ENCODE data around the gene FAM124A. TPM values are rescaled to one million over a fixed set of nuclear protein-coding genes. Genes with fewer than 3 reads are reported as not detected.

FAM124A gene
- total RNA-seq, 1 experiment from 2014 or later: 3.1 TPM

DNA sequence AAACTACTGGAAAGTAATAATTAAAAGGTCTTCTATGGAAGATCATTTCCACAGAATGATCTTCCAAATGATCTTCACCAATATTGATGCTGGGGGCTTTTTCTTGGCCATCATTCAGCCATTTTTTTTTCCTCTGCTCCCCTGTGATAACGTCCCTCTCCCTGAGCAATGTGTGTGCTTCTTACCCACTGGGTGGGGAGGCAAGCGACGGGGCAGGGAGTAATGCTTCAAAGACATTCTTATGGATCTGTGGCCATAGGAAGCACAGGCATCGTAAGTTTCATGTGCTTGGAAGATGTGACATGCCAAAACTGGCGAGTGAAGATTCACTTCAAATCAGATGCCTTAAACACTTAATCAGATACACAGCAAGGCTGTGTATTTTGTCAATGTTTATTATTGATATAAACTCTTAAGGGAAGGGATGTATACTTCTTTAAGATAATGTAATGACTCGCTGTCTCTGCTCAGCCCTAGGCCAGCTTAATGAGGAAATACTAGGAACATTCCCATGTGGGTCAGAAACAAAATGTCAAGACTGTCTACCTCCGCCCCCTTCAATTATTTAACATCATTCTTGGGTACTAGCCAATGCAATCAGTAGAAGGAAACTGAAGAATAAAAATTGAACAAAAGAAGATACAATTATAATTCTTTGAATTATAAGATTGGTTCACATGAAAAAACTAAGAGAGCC lies 83.2 kb downstream of the FAM124A start:
- CTCF ChIA-PET: no interaction called here
- H3K27ac ChIP-seq (ENCODE audit: low read depth, low read length): no peak overlapping the region
- no peak overlapping the region for H3K4me2 ChIP-seq (ENCODE audit: low read length)
- POLR2A ChIA-PET: no interaction called here
- no TSS peak for BruUV-seq (replicated peaks)
- no peak for DNase-seq (ENCODE audit: low read depth, low spot score)
- intact Hi-C loops (cut with micrococcal nuclease): no loop called here
- RAD21 ChIA-PET (ENCODE audit: low non-redundant PET in 1 of 2, low total read pairs in 2 of 2, uncharacterized antibody in 2 of 2, unreplicated experiment in 2 of 2): no interaction called here
- no peak overlapping the region for H3K4me3 ChIP-seq (replicated peaks in 1 of 2; ENCODE audit: low read depth in 1 of 2, low read length in 2 of 2)
- H3K4me1 ChIP-seq (ENCODE audit: control insufficient read depth in 1 of 2, insufficient read depth in 2 of 2, low read length in 2 of 2): no peaks in the 10 kb centered on the region
- no peaks in the 10 kb centered on the region for H3K36me3 ChIP-seq (ENCODE audit: control insufficient read depth in 1 of 2, insufficient read depth in 2 of 2, low read length in 2 of 2)
- H3K79me2 ChIP-seq (ENCODE audit: insufficient read depth, low read length): no peaks in the 10 kb centered on the region
- ATAC-seq: no peak
- no peaks in the 10 kb centered on the region for H3K9me3 ChIP-seq (ENCODE audit: control insufficient read depth in 1 of 2, insufficient read depth in 1 of 2, low read depth in 1 of 2, low read length in 2 of 2)
- TF ChIP-seq ATF3 (IDR thresholded peaks at IDR 0.05): no peak
- no peak for TF ChIP-seq CTCF (IDR thresholded peaks at IDR 0.05 in 2 of 3, conservative IDR thresholded peaks at IDR 0.05 in 1 of 3; ENCODE audit: borderline replicate concordance in 1 of 3, insufficient read depth in 1 of 3, low read depth in 2 of 3, low read length in 2 of 3)
- TF ChIP-seq JUND (IDR thresholded peaks at IDR 0.05): no peak
- no peak for TF ChIP-seq SP1 (IDR thresholded peaks at IDR 0.05; ENCODE audit: low read depth)
- no peak for TF ChIP-seq EGR1 (IDR thresholded peaks at IDR 0.05; ENCODE audit: low read depth)
- TF ChIP-seq, protein P1, sequence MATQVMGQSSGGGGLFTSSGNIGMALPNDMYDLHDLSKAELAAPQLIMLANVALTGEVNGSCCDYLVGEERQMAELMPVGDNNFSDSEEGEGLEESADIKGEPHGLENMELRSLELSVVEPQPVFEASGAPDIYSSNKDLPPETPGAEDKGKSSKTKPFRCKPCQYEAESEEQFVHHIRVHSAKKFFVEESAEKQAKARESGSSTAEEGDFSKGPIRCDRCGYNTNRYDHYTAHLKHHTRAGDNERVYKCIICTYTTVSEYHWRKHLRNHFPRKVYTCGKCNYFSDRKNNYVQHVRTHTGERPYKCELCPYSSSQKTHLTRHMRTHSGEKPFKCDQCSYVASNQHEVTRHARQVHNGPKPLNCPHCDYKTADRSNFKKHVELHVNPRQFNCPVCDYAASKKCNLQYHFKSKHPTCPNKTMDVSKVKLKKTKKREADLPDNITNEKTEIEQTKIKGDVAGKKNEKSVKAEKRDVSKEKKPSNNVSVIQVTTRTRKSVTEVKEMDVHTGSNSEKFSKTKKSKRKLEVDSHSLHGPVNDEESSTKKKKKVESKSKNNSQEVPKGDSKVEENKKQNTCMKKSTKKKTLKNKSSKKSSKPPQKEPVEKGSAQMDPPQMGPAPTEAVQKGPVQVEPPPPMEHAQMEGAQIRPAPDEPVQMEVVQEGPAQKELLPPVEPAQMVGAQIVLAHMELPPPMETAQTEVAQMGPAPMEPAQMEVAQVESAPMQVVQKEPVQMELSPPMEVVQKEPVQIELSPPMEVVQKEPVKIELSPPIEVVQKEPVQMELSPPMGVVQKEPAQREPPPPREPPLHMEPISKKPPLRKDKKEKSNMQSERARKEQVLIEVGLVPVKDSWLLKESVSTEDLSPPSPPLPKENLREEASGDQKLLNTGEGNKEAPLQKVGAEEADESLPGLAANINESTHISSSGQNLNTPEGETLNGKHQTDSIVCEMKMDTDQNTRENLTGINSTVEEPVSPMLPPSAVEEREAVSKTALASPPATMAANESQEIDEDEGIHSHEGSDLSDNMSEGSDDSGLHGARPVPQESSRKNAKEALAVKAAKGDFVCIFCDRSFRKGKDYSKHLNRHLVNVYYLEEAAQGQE (IDR thresholded peaks at IDR 0.05; ENCODE audit: low read depth): no peak
- no peak for TF ChIP-seq ZFX (IDR thresholded peaks at IDR 0.05)
- TF ChIP-seq CBX3 (IDR thresholded peaks at IDR 0.05; ENCODE audit: low read depth): no peak
- TF ChIP-seq EZH2 (IDR thresholded peaks at IDR 0.05): no peak
- no peak for TF ChIP-seq ELF1 (IDR thresholded peaks at IDR 0.05; ENCODE audit: borderline replicate concordance, low read depth)
- no peak for TF ChIP-seq EZH2phosphoT487 (IDR thresholded peaks at IDR 0.05; ENCODE audit: borderline replicate concordance)
- TF ChIP-seq TCF7L2 (IDR thresholded peaks at IDR 0.05; ENCODE audit: borderline replicate concordance, extremely low read depth, insufficient read depth, insufficient read length): no peak
- no peak for TF ChIP-seq POLR2AphosphoS5 (IDR thresholded peaks at IDR 0.05; ENCODE audit: low read depth, low read length)
- TF ChIP-seq POLR2A (IDR thresholded peaks at IDR 0.05; ENCODE audit: borderline replicate concordance, extremely low read depth, insufficient read depth, insufficient read length): no peak
- H3K9me2 ChIP-seq (ENCODE audit: insufficient read depth): no peaks in the 10 kb centered on the region
- no peak overlapping the region for H2AFZ ChIP-seq (ENCODE audit: low read depth, low read length, poor library complexity, severe bottlenecking)
- no peak overlapping the region for H3K9ac ChIP-seq (ENCODE audit: low read length)
- no peaks in the 10 kb centered on the region for H3K27me3 ChIP-seq (ENCODE audit: insufficient read depth, low read length)
- H4K20me1 ChIP-seq (ENCODE audit: insufficient read depth): no peaks in the 10 kb centered on the region
